ENCODE measurements around the gene ZBP1. TPM values are rescaled to one million over a fixed set of nuclear protein-coding genes. Genes with fewer than 3 reads are reported as not detected.

ZBP1 gene
- total RNA-seq, 1 experiment from 2014 or later: not detected

DNA sequence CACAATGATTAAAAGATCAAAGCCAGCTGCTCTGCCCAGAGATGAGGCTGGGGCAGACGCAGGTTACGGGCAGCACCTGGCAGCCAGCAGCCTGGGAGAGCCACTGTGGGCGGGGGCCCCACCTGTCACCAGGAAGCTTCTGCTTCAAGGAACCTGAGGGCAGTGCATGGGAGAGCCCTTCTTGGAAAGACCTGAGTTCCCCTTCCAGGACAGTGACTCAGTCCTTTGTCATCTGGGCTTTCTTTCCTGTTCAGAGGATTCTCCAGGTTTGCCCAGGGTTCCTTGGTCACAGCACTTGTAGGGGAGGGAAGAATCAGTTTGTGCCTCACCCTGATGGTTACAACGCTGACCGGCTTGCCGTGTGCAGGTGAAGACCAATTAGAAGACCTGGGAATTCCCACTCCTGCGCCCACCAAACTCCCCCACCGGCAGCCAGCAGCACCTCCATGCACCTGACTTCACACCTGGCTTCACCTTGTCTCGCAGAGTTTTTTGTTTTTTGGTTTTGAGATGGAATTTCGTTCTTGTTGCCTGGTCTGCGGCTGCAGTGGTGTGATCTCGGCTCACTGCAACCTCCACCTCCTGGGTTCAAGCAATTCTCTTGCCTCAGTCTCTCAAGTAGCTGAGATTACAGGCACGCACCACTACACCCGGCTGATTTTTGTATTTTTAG, 2.0 kb downstream of the ZBP1 start:
- no peak for DNase-seq (ENCODE audit: low spot score)

DNA sequence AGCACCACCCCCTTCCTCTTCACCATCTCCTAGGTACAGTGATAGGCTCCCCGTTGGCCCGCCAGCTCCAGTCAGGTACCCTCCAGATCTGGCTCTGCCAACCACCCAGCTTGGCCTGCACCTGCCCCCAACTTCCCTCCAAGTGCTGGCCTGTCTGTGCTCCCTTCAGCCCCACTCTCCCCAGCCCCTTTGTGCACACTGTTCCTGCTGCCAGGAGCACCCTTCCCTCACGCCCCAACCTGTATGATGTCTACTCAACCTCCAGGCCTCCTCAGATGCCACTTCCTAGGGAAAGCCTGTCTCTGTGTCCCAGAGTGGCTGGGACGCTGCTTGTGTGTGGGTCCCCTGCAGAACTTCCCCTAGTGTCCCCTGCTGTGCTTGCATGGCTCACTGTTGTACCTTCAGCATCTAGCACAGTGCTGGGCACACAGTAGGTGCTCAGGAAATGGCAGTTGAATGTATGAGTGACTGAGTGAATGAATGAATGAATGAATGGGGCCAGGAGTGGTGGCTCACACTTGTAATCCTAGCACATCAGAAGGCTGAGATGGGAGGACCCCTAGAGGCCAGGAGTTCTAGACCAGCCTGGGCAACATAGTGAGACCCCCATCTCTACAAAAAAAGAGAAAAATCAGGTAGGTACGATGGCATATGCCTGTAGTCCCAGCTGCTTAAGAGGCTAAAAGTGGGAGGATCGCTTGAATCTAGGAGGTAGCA, 3.0 kb downstream of the ZBP1 start:
- no peak for DNase-seq (ENCODE audit: low spot score)

DNA sequence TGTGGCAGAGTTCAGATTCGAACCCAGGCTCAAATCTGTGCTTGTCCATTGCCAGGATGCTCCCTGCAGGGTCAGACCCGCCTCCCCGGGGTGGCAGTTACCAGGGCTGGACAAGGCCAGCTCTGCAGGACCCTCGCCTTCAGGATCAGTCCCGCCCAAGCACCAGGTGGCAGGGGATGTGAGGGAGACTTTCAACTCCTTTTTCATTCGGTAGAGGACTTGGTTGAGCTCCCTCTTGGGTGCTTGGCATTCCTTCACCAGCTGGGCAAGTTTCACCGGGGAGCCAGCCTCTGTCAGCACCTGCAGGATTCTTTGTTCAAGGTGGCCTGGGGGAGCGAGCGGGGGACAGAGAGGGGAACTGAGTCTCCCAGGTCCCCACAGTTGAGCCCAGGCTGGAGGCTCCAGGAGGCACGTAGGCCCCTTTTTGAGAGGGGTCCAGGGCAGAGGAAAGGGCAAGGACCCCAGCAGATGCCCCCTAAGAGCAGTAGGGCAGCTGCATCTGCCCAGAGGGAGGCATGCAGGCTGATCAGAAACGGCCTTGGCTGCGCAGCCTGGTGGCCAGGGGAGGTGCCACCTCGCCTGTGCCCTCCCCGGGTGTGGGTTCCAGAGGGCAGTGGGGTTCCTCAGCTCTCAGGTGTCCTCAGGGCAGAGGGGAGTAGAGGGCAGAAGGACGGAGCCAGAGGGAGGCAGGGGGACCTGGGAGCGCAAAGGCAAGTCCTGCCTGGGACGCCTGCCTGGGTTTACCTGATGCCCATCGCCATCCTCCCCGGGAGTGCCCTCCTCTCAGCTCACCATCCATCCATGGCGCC, 3.9 kb downstream of the ZBP1 start:
- no peak for DNase-seq (ENCODE audit: low spot score)

DNA sequence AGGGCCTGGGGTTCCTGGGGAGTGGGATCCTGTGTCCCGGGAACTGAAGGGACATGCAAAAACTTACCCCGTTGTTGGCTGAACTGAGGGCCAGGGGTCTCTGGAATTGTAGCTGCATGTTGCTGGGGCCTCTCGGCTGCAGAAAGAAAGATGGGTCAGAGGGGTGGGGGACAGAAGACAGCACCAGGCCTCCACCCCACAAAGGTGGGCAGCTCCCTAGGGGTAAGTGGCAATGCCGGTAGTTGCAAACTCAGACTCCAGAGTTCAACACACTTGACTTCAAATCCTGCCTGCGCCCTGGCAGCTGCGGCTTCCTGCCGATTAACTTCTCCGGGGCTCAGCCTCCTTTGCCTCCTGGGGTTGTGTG, 4.8 kb downstream of the ZBP1 start:
- DNase-seq (ENCODE audit: low spot score): no peak

DNA sequence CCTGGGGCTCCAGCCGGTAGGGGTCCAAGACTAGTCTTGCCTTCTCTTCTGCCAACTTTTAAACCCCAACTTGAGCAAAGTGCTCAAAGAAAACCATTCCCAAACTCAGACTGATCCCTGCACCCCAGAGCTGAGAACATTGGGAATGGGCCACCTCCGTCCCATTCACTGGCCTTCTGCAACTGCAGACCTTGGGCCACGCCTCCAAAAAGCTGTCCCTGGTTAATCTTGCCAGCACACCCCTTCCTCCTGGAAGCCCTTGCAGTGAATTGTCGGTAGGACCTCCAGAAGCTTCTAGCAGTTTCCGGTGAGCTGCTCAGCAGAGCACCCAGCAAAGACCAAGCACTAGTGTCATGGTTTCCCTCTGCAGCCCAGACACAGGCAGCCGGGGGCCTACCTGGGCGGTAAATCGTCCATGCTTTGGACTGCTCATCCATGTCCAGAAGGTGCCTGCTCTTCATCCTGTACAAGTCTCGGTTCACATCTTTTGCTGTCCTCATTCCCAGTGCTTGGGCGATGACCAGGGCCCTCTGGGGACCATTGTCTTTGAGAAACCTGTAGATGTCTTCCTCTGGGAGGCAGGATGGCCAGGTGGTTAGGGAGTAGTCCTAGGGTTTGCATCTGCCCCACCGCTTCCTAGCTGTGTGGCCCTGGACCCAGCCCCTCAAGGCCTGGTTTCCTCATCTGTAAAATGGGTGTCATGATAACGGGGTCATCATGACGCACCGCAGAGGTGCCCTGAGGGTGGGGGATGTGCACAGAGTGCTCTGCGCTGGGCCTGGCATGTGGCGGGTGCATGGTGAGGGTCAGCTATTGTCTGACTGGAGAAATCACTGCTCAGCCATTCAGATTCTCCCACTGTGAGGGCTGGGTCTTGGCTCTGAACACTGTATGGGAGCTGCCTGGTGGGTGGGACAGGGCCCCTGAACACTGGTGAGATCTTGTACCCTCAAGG, 5.5 kb downstream of the ZBP1 start:
- no peak for DNase-seq (ENCODE audit: low spot score)

DNA sequence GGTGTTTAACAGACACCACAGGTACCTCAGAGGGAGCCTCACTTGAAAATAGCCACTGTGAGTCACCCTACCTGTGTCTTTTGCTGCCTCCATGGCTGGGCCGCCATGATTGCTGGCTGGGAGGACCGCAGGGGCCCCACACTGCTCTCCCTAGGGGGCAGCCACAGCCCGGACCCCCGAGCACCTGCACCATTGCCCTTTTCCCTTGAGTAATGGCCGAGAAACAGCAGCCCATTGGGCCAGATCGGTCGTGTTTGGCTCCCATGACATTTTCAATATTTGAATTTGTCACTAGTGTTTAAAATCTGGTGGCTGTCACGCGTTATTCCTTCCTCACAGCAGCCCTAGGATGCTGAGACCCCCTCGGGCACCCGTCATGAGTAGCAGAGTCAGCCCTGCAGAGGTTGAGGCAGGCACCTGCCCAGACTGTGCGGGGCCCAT, 6.7 kb downstream of the ZBP1 start:
- DNase-seq (ENCODE audit: low spot score): no peak

DNA sequence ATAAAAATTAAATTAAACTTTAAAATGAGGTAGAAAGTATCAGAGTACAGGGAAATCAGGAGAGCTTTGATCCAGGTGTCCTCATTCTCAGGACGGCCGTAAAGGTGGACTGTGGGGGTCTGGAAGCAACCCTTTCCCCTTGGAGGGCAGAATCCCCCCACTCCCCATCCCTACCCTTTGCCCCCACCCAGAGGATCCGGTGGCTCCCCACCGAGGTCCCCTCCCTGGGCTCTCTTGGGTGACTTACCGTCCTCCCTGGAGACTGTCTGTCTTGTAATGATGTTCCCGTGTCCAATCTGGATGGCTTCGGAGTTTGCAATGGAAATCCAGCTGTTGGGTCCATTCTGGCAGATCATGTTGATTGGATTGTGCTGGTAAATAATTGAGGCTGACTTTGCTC, 7.3 kb downstream of the ZBP1 start:
- no peak for DNase-seq (ENCODE audit: low spot score)

DNA sequence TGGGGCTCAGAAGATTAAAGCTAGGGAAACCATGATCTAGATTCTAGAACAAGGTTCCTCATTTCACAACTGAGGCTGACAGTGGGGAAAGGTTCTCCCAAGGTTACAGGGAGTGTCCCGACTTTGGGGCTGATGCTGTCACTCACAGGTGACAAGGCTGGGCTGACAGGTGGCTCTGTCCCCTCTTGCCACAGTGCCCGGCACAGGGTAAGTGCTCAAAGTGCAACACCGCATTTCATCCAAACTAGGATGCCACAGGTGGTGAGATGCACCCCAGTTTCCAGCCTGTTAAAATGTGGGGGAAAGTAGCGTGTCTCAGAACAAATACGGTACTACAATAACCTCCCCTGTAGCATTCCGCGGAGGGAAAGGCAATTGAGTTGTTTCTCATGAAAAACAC, 7.8 kb downstream of the ZBP1 start:
- no peak for DNase-seq (ENCODE audit: low spot score)

DNA sequence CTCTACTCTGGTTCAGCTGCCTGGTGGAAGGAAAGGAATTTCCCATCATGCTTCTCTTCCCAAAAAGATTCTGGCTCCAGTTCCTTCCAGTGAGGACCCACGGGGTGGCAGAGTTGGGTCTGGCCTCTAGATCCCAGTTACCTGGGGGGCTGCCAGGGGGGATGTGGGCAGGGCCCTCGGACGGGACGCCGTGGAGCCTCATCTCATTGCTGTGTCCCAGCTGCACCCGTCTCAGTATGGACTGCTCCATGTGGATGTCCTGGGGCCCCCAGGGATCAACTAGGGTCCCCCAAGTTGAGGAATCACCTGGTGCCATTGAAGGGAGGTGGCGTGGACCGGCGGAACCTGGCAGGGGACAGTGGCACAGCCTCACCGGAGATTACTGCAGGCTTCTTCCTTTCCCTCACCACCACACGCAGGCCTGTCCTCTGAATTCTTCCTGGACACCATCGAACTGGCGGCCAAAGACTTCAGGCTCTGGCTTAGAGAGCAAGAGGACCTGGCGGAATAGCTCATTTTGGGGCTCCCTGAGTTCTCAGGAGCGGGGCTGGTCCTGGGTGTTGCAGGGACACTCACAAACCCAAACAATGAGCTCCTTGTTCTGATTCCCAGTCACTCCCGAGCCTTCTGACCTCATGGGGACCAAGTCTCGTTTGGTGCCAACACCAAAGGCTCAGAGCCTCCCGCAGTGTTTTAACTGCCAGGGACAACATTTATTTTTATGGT, 8.5 kb downstream of the ZBP1 start:
- no peak for DNase-seq (ENCODE audit: low spot score)

DNA sequence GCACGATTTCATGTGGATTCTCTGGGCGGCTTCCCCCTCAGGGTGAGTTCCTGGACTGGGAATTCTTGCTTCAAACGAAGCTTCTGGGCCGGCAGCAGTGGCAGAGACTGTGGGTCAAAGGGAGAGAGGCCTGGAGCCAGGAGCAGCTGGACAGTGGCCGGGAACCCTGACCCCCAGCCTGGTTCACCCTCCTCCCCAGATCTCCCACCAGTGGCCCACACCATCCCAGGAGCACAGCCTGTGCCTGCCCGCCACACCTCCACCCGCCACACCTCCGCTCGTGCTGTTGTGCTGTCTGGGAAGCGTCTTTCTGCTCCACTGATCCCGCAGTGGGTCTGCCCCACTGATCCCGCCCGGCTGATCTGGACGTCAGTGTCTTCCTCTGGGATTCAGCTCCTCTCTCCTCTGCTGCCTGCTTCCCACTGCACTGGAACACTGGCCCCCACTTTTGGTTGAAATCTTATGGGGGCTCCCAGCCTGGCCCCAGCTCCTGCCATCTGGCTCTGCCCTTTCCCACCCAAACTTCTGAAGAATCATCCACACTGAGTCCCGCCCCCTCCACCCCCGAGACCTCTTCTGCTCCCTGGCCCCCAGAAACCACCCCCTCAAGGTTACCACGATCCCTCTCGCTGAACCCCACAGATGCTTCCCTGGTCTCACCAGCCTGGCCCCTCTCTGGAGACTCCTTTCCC, 9.8 kb downstream of the ZBP1 start:
- DNase-seq (ENCODE audit: low spot score): no peak

DNA sequence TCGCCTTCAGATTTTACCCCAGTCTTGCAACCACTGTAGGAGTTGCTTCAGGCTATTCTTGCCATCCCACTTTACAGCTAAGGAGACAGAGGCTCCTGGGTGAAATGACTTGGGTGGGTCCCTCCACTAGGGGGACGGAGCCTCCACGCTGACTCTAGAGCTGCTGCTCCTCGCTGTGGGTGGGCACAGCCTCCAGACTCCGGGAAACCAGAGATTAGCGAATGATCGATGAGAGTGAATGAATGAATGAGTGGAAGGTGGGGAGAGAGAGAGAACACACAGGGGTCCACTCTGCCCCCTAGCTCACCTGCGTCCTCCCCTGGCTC, 10.4 kb downstream of the ZBP1 start:
- no peak for DNase-seq (ENCODE audit: low spot score)

DNA sequence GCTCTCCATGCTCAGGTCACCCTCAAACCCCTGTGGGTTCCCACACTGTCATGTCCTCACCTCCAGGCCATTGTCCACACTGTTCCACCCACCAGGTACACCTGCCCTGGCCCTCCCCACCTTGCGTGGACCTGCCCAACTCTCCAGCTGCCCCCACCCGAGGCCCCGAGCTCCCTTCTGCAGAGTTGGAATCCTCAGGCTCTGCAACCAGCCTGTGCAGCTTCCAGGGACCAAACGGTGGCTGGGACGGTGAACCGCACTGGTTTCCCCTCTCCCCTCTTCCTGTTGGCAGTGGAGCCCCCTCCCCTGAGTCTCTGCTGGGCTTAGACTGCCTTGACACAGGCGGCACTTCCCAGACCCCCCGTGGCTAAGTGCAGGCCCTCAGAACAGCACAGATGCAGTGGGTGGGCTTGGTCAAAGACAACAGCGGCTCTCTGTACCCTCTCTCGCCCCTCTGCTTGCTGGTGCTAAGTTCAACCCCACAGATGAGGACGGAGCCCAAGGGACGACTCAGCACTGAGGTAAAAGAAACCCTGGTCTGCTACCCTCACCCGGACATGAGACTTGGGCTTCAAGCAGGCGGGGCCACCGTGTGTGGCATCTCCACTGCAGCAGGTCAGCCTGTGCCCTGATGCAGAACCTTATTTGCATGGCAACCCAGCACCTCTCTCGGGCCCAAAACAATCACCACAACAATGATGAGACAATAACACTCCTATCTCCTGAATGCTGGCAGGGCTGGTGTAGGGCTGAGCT, 11.0 kb downstream of the ZBP1 start:
- DNase-seq (ENCODE audit: low spot score): no peak

DNA sequence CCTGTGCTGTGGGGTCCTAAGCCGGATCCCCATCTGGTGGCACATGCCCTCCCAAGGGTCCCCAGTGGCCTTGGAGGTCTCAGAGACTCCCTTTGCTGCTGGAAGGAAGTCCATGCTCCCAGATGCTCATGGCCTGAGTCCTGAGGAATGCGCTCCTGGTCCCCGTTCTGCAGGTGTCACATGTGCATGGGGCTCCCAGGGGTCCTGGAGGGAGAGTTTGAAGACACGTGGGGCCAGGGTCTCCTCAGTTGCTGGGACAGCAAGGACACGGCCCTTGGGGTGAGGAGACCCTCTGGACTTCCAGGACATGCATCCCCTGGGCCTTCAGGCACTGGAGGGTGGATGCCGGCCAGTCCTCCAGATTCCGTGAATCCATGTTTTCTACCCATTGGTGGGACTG, 11.7 kb downstream of the ZBP1 start:
- DNase-seq (ENCODE audit: low spot score): no peak

DNA sequence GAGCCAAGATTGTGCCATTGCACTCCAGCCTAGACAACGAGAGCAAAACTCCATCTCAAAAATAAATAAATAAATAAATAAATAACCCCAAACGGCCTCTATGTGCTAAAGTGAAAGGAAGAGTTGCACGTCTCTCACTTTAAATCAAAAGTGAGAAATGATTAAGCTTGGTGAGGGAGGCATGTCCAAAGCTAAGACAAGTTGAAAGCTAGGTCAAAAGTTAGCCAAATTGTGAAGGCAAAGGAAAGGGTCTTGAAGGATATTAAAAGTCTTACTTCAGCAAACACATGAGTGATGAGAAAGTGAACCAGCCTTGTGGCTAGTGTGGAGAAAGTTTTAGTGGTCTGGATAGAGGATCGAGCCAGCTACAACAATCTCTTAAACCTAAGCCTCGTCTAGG, 14.3 kb downstream of the ZBP1 start:
- DNase-seq (ENCODE audit: low spot score): no peak

DNA sequence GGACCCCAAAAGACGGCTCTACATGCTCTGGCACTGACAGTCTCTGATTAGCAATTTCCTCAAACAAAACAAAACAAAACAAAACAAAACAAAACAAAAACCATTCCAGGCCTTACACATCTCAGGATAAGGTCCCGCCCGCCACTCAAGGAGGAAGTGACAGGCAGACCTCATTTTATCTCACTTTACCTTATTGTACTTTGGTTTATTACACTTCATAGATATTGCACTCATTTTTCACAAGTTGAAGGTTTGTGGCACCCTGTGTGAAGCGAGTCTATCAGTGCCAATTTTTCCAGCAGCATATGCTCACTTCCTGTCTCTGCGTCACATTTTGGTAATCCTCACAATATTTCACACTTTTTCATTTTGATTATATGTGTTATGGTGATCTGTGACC, 15.2 kb downstream of the ZBP1 start:
- no peak for DNase-seq (ENCODE audit: low spot score)

DNA sequence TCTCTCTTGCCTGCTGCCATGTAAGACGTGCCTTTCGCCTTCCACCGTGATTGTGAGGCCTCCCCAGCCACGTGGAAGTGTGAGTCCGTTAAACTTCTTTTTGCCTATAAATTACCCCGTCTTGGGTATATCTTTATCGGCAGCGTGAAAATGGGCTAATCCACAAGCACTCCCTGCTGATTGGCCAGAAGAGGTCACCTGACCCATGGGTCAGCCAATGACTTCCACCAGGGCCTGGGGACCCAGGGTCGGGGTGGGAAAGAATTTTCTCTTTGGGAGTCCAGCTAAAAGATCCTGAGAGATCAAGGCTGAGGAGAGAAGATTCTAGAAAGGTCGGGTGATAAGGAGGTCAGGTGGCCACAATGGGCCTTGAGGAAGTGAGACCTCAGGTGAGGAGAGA, 17.1 kb downstream of the ZBP1 start:
- no peak for DNase-seq (ENCODE audit: low spot score)

DNA sequence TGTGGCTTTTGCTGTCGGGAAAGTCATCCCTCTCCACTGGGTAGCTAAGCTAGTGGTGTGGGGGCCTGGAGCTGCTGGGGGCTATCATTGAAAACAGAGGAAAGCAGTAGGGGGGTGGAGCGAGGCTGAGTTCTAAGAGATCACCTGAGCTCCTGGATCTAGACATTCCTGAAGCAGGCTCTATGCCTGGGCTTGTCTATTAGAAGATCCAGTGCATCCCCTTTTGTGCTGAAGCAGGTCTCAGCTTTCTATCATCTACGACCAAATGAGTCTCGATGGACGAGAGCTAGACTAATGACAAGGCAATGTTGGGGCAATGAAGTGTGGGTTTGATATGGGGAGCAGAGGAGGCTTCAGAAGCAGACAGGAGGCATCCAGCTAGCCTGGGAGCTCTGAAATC, 18.5 kb downstream of the ZBP1 start:
- no peak for DNase-seq (ENCODE audit: low spot score)

DNA sequence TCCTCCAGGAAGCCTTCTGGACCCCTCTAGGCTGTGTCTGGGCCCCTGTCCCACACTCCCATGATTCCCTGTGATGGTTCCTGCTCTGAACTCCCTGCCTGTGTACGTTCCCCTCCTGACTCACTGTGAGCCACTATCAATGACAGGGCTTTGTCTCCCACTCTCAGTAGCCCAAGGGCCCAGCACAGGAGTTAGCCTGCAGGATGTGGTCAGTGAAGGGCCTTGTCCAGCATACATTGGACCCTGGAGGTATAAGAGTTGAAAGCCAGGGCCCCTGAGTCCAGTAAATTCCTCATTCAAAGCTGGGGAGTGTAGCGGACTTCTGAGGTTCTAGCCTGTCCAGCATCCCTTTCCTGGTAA, 19.0 kb downstream of the ZBP1 start:
- no peak for DNase-seq (ENCODE audit: low spot score)

DNA sequence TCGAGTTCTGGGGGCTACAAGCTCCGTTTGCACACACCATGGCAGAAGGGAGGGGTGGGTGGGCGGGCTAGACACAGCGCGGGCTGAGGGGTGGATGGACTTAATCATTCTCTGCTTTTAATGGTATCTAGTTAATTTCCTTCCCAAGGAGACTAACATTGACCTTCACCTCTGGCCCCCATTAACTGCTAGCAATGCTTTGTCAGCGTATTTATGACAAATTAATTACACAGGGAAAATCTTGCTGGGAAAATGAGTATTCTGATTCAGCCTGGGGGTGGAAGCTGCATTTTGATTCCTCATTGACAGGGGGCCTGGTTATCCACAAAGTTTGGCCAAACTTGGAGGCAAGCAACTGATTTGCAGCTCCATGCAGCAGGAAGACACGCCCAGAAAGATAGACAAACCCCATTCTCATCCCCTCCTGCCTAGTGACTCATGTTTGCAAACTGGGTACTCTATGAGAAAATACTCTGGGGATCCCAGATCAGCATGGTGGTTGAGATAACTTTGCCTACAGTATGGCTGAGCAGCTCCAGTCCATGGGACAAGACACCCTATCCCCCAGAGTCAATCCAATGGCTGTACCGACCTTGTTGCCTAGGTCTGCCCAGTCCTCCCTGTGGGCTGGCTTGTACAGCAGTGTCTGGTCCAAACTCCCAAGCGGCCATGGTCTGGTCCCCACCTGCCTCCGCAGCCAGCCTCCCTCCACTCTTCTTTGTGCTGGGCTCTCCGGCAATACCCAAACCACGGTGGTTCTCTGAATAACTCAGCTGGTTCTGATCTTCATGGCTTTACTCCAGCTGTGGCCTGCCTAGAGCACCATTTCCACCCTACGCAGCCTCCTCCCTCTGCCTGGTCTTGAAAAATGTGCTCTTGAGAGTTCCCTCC, 19.7 kb downstream of the ZBP1 start:
- no peak for DNase-seq (ENCODE audit: low spot score)
